IPS-20b (cell line): Measurements from ENCODE around the gene RELN.

Experiments
- H3K27ac ChIP-seq: one replicate; pipeline ENCODE4 v1.5.1; 2013; ENCODE audit warnings: low read length
- H3K27me3 ChIP-seq: 2 replicates; pipeline ENCODE4 v1.6.1; 2013; ENCODE audit warnings: mild to moderate bottlenecking, low read length, inconsistent platforms; ENCODE audit not compliant: insufficient read depth
- H3K36me3 ChIP-seq: 2 replicates; pipeline ENCODE4 v1.6.1; 2013; ENCODE audit warnings: low read depth, mild to moderate bottlenecking, inconsistent platforms, low read length, moderate library complexity; ENCODE audit not compliant: insufficient read depth
- H3K4me1 ChIP-seq: 2 replicates; pipeline ENCODE4 v1.6.1; 2013; ENCODE audit warnings: mild to moderate bottlenecking, control low read depth, inconsistent platforms, low read length, moderate library complexity; ENCODE audit not compliant: insufficient read depth
- H3K4me3 ChIP-seq: 2 replicates; pipeline ENCODE4 v1.5.1; 2013; ENCODE audit warnings: mild to moderate bottlenecking, low read length, inconsistent platforms
- H3K9ac ChIP-seq: 2 replicates; pipeline ENCODE4 v1.6.1; 2013; ENCODE audit warnings: low read depth, mild to moderate bottlenecking, inconsistent platforms, low read length, moderate library complexity
- H3K9me3 ChIP-seq: 2 replicates; pipeline ENCODE4 v1.6.1; 2013; ENCODE audit warnings: mild to moderate bottlenecking, low read depth, low read length, inconsistent platforms; ENCODE audit not compliant: insufficient read depth

Gene RELN

DNA sequence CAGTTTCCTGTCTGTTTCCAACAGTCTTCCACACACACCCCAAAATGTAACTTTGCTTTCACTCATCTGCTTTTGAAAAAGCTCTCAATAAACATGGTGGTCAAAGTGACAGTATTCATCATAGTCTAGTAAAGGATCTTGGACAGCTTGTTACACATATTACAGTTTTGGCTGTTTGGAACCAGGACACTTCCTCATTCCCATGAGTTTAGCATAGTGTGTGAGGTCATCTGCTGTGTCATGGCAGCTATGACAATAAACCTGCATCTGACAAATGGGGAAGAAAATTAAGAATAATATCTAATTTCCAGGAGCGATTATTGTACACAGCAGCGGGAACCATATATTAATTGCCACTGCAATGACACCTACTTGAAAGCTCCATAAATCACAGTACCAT, 359.1 kb downstream of the RELN start:
- Histone ChIP-seq H3K9ac (no peak overlapping the region), H3K27me3 (no peaks in the 10 kb centered on the region), H3K4me3 (no peak overlapping the region), H3K27ac (no peak overlapping the region), H3K36me3 (no peaks in the 10 kb centered on the region), H3K4me1 (no peaks in the 10 kb centered on the region), H3K9me3 (no peaks in the 10 kb centered on the region)

DNA sequence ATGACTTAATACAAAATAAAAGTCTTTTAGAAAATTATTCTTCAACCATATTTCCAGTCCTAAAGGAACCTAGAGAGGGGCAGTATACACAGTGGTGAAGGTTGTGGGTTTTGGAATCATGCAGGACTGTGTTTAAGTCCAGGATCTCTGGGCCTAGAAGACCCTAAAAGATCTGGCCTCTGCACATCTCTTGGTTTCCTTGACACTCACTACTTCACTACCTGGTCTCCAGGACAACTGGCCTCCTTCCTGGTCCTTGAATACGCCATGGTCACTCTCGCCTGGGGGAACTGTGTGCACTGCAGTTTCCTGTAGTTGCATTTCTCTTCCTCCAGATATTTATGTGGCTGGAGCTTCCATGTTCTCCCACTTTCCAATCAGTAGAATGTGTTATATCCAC, 360.7 kb downstream of the RELN start:
- H3K9me3 ChIP-seq, result no peaks in the 10 kb centered on the region
- H3K4me3 ChIP-seq, result no peak overlapping the region
- no peaks in the 10 kb centered on the region for H3K36me3 ChIP-seq
- no peak overlapping the region for H3K27ac ChIP-seq
- H3K27me3 ChIP-seq, result no peaks in the 10 kb centered on the region
- H3K4me1 ChIP-seq, result no peaks in the 10 kb centered on the region
- no peak overlapping the region for H3K9ac ChIP-seq

DNA sequence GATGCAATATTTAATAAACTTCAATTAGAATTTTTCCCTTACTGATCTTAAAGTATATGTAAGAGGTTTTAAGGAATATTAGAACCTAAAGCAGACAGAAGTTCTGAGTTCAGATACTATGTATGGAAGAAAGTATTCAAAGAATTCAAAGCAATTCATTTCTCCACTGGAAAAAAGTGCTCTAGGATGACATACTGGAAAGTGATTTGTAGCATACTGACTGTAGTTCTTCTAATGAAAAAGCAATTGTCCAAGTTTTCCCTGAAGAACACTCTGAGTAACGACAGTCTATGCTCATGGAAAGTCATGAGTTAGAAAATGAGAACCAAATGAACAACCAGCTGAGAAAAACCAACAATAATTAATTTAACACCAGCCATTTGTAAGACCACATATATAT, 362.7 kb downstream of the RELN start:
- H3K9me3 ChIP-seq, result no peaks in the 10 kb centered on the region
- no peaks in the 10 kb centered on the region for H3K36me3 ChIP-seq
- H3K4me3 ChIP-seq, result no peak overlapping the region
- no peaks in the 10 kb centered on the region for H3K27me3 ChIP-seq
- no peaks in the 10 kb centered on the region for H3K4me1 ChIP-seq
- H3K9ac ChIP-seq, result no peak overlapping the region
- no peak overlapping the region for H3K27ac ChIP-seq

DNA sequence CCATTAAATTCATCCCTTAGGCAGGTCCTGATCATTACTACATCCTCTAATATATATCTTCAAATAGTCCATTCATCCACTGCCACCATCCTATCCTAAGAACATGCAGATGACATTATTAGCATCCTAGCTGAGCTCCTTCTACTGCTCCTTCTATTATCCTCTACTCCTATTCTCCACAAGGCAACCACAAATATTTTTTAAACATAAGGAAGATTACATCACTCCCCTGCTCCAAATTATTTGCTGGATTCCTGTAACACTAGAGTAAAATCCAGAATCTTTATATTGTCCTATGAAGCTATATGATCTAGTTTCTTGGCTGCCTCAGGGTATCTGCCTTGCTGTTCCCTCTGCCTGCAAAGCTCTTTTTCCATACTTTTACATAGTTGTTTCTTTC, 367.2 kb downstream of the RELN start:
- no peak overlapping the region for H3K4me3 ChIP-seq
- H3K36me3 ChIP-seq, result no peaks in the 10 kb centered on the region
- no peaks in the 10 kb centered on the region for H3K4me1 ChIP-seq
- H3K27me3 ChIP-seq, result no peaks in the 10 kb centered on the region
- H3K9me3 ChIP-seq, result no peaks in the 10 kb centered on the region
- H3K9ac ChIP-seq, result no peak overlapping the region
- H3K27ac ChIP-seq, result no peak overlapping the region

DNA sequence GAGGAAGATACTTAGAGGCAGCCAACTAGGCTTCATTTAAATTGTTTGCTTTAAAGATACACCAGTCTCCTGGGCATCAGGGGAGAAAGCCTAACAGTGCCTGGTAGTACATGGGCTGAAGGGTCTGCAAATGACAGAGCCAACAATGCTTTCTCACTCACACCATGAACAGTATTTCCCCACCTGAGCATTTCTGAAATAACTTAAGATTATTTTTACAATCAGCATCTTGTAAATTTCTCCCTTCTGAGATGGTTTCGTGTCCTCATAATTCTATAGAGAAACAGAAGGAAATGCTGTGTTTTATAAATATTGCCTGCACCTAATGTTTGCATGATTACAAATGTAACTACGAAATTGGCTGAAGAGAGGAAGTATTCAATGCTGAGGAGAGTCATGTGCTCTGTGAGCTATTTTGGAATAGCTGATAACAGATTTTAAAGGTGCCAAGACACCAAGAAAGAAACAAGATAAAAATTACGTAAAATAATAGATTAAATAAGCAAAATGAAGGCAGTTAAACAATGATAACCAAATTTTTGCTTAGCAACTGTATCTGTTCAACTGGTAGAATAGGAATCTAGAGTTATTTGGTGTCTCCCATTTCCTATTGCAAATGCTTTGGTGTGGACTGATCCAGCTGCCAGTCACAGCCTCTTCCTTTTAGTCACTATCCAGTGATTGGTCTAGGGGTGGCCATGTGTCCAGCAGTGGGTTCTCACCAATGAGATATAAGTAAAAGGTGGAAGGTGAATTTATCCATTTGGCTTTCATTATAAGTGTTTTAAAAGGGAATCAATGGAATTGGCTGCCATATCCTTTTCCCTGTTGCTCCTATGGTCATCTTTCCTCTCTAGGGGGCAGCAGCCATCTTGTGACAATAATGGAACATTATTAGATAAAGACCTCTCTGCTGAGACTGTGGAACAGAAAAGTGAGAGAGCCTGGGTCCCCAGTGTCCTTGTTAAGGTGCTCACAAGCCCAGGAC, 375.5 kb downstream of the RELN start:
- Histone ChIP-seq H3K27me3 (no peaks in the 10 kb centered on the region), H3K9me3 (no peaks in the 10 kb centered on the region), H3K9ac (no peak overlapping the region), H3K4me1 (no peaks in the 10 kb centered on the region), H3K36me3 (no peaks in the 10 kb centered on the region), H3K4me3 (no peak overlapping the region), H3K27ac (no peak overlapping the region)

DNA sequence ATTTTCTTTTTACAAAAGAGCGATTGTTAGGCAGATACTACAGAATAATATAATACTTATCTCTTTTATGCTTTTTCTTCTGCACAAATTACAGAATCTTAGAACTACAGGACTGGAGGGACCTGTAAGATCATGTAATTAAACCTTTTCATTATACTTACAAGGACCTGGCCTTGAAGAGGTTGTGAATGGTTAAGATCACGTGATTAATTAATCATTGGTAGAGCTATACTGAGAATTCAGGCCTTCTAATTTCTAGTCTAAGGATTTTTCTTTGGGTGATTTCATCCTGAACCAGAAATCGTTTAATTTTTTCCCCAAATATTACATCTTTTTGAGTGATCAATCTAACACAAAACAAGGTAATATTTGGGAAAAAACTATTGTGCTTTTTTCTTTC, 379.7 kb downstream of the RELN start:
- Histone ChIP-seq H3K4me1 (no peaks in the 10 kb centered on the region), H3K9ac (no peak overlapping the region), H3K27me3 (no peaks in the 10 kb centered on the region), H3K9me3 (no peaks in the 10 kb centered on the region), H3K27ac (no peak overlapping the region), H3K36me3 (no peaks in the 10 kb centered on the region), H3K4me3 (no peak overlapping the region)

DNA sequence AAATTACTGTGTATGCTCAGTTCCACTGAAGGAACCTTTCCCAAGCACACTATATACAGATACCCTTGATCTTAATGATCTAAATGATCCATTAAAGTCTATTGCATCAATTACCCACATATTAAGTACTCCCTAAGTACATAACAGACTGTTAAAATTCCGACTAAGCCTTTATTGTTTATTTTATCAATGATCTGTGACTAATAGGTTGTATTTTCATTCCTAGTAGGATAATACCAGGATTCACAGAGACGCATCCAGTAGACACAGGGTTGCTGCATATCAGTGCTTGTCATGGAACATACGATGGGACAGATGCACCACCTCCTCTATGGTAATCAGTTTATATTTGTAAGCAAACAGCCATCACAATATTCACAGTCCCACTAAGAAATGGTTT, 383.8 kb downstream of the RELN start:
- Histone ChIP-seq H3K27ac (no peak overlapping the region), H3K27me3 (no peaks in the 10 kb centered on the region), H3K36me3 (no peaks in the 10 kb centered on the region), H3K4me3 (no peak overlapping the region), H3K4me1 (no peaks in the 10 kb centered on the region), H3K9me3 (no peaks in the 10 kb centered on the region), H3K9ac (no peak overlapping the region)

DNA sequence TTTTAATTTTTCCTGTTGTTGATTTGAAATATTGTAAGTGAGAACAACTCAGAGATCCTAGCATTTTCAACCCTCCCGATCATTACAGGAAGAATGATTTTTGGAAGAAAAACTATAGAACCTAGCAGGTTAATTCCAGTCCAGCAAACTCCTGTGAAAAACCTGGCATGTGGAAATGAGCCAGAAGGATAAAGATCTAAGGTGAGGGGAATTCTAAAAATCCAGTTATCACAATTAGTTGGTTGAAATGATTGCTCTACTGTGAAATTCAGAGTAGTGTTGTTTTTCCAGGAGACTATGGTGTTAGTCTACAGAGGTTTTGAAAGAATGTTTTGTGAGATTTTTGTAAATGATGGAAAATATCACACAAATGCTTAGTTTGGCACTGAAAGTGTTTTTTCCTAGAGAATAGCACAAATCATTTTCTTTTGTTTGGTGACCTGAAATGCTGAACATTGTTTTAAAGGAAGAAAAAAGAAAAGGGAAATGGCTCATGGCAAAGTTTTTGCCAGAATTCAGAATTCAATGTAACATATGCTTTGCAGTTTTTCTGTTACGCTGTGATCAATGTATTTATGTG, 391.0 kb downstream of the RELN start:
- Histone ChIP-seq H3K27ac (no peak overlapping the region), H3K36me3 (no peaks in the 10 kb centered on the region), H3K27me3 (no peaks in the 10 kb centered on the region), H3K4me1 (no peaks in the 10 kb centered on the region), H3K4me3 (no peak overlapping the region), H3K9ac (no peak overlapping the region), H3K9me3 (no peaks in the 10 kb centered on the region)

DNA sequence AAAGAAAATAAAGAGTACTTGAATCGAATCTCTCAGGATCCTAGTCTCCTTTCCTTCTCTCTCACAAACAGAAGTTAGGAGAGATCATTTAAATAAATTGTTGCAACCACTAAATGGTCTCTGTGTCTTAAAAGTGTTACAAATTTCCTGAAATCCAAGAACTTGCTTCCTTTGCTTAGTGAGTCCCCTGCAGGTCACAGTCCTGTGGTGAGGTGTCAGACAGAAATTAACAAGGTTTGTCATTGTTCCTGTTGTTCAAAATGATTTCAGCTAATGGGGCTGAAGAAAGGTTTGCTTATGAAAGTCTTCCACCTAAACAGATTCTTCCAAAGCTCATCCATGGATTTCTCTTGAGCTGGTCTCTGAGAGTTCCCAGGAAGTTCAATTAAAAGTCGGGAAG, 391.9 kb downstream of the RELN start:
- Histone ChIP-seq H3K9ac (no peak overlapping the region), H3K4me1 (no peaks in the 10 kb centered on the region), H3K9me3 (no peaks in the 10 kb centered on the region), H3K27me3 (no peaks in the 10 kb centered on the region), H3K4me3 (no peak overlapping the region), H3K36me3 (no peaks in the 10 kb centered on the region), H3K27ac (no peak overlapping the region)

DNA sequence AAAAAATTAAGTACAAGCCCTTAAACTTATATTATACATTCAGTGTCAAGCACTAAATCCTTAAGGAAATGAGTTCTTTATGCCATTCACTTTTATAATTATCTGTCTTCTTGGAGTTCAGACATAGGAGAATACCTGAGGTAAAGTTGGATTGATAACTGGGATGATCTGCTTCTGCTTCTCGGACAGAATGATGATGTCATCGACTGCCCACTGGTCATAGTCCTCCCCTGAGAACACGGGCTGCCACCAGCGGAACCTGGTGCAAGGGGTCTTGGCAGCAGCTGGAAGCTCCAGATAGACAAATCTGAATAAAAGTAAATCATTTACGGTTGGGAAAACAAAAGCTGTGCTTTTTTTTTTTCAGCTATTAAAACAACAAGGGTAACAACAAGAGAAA, 395.3 kb downstream of the RELN start:
- no peak overlapping the region for H3K27ac ChIP-seq

DNA sequence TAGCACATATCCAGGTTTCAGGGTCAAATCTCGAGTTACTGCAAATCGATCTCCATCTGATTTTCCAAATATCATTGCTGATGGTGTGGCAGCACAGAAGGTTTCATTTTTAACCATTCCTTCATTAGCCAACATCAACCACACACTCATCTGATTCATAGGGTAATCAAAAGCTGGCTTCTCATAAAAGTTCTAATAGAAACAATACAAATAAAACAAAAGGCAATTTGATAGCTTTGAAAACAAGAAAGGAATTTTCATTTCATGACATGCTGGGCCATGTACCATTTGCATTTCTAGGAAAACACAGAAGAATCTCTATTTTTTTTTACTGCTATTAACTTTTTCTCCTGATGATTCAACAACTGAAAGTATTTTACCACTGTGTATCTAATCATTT, 395.8 kb downstream of the RELN start:
- no peak overlapping the region for H3K27ac ChIP-seq
- H3K4me1 ChIP-seq, result no peaks in the 10 kb centered on the region
- no peaks in the 10 kb centered on the region for H3K27me3 ChIP-seq
- no peaks in the 10 kb centered on the region for H3K9me3 ChIP-seq
- no peak overlapping the region for H3K9ac ChIP-seq
- H3K36me3 ChIP-seq, result no peaks in the 10 kb centered on the region
- no peak overlapping the region for H3K4me3 ChIP-seq

More for the DNA sequence above, 395.3 kb downstream of the RELN start:
- H3K27me3 ChIP-seq, result no peaks in the 10 kb centered on the region
- H3K9me3 ChIP-seq, result no peaks in the 10 kb centered on the region
- no peaks in the 10 kb centered on the region for H3K4me1 ChIP-seq
- H3K4me3 ChIP-seq, result no peak overlapping the region
- no peaks in the 10 kb centered on the region for H3K36me3 ChIP-seq
- no peak overlapping the region for H3K9ac ChIP-seq

DNA sequence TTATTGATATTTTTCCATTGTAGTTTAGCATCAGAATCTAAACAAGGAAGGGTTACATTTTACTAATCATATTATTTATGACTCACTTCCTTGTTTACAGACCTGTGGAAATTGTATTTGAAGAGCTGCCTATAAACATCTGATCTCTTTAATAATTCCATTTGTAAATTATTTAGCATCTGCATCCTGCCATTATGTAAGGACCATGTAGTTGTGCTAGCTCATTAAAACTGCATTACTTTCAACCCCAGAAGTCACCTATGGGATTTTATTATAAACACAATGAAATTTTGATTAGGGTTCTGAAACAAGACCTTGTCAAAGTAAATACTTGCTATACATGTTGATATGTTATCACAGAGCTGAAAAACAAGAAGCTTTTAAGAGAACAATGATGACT, 396.6 kb downstream of the RELN start:
- Histone ChIP-seq H3K27ac (no peak overlapping the region), H3K4me1 (no peaks in the 10 kb centered on the region)

More for the DNA sequence above, 396.6 kb downstream of the RELN start:
- Histone ChIP-seq H3K9me3 (no peaks in the 10 kb centered on the region), H3K27me3 (no peaks in the 10 kb centered on the region), H3K36me3 (no peaks in the 10 kb centered on the region), H3K9ac (no peak overlapping the region), H3K4me3 (no peak overlapping the region)
